Stimulated activated CD4-positive, alpha-beta T cell treated with anti-CD3 and anti-CD28 coated beads, TNF-alpha, amount 100 ng/mL, for 24 hours (primary cell): Measurements from ENCODE around the gene TBX3.

ENCODE experiments used
- DNase-seq, 3 experiments: peaks; one replicate each; pipeline ENCODE4 v3.0.0-alpha.2; 2020; ENCODE audit warnings: low read depth in 3 of 3

Gene TBX3

DNA sequence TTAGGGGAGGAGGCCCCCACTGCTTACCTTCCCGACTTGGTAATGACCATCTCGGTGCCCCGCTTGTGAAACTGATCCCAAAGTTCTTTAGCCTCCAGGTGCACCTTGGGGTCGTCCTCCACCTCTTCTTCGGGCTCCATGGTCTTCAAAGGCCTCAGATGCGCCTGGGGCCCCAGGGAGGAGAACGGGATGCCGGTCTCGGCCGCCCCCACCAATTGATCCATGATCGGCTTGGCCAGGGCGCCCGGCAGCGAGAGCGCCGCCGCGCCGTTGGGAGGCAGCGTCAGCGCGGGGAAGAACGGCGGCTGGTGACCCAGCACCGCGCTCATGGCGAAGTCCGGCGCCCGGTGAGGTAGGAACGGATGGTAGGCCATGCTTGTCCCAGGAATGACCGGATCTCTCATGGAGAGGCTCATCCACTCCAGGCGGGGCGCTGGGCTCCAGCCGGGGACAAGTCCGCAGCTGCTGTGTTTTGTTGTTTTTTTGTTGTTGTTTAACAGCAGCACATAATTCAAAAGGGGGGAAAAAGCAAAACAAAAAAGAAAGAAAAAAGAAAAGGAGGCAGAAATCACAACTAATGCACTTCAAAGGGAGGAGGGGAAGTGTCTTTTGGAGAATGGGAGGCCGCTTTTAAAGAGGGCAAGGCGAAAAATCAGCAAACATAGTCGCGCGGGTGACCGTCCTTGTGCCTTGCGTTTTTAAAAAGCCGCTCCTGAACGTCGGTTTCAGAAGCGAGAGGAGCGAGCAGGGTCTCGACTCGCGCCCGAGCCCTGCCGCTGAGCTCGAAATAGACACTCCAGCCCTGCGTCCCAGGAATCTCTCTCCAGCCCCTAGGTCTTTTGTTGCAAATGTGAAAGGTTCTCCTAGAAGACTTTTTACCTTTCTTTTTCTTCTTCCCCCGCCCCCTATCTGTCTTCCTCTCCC, 928 bp downstream of the TBX3 start:
- DNase-seq, result no peak

DNA sequence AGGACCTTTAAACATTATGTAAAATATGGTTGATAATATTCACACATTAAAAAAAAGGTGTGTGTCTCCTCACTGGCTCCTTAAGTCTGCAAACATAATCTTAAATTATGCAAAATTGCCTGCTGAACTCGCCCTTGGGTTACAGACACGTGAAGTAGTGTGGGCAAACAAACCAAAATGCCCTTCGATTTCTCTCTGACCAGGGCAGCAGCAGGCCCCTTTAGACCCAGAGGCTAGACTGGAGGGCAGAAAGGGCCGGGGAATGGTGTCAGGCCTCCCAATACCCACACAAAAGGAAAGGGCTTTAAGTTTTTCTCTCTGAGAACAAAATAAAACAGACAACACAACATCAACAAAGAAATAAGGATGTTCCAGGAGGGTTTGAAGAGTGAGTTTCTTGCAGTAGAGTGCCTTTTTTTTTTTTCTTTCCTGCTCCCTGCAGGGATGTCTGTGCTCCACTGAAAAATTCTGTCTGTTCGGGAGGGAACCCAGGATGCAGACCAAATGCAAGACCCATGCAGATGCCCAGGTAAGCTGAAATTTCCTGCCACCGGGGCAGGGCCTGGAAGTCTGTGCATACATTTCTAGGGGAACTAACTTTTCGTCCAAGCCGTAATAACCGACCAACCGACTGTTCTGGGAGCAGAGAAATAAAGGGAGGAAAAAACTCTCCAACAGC, 1.7 kb downstream of the TBX3 start:
- no peak for DNase-seq

DNA sequence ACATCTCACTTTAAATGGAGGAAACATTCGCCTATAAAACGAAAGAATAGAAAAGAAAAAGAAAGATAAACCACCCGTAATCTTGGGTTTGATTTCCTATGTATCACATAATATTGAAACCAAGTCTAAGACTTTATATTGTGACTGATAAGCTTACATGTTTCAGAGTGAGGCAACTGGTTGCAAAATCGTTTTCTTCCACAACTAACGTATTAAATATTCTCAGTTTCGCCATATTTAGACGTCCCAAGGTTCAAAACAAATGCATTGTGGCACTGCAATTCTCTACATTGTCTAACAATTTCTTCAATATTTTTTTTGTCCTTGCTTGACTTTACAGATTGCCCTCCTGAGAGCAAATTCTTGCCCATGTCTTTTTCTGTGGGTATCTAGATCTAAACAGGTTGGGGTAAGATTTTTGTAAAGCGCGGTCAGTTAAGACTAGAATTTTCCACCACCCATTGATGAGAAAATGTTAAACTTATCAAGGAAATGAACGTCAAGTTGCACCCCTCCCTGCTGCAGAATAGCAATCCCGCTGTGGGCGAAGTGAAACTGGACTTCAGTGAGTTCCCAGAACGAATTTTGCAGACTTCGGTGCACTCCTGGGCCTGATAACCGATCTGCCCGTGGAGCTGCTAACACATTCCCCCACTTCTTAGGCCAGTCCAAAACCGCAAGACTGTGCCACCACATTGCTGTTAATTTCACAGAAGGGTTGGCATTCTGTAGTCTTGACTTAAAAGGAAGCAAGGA, 2.7 kb downstream of the TBX3 start:
- no peak for DNase-seq

DNA sequence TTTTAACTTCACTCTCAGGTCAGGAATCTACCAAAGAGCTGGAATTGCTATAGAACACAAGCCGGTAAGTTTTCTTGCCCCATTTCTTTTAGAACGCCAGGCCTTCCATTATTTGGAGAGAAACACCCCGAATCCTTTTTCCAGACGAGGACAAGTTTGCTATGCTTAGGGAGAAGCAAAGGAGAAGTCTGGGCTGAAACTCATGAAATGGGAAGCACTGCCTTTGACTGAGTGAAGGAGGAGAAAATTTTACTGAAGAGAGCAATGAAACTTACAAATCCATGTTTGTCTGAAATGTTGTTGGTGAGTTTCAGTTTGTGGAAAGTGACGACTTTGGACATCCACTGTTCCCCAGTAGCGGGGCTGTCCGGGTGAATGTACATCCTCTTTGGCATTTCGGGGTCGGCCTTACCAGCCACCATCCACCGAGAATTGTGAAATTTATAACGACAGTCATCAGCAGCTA, 3.3 kb downstream of the TBX3 start:
- DNase-seq, result no peak

DNA sequence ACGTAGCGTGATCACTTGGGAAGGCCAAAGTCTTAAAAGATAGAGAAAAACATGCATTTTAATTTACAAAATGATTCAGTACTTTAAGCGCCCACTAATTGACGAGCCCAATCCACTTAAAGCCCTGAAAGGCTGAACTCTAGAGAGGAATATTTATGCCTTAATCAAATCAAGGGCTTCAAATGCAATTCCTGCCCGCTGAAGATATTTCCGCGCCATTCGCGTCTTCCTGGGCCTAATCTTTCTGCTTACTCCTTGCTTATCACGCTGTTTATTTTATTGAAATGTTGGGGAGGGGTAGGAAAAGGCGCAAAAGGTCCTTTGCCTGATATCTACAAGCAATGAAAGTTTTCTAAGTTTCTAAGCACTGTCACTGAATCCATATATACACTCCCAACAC, 4.0 kb downstream of the TBX3 start:
- no peak for DNase-seq

DNA sequence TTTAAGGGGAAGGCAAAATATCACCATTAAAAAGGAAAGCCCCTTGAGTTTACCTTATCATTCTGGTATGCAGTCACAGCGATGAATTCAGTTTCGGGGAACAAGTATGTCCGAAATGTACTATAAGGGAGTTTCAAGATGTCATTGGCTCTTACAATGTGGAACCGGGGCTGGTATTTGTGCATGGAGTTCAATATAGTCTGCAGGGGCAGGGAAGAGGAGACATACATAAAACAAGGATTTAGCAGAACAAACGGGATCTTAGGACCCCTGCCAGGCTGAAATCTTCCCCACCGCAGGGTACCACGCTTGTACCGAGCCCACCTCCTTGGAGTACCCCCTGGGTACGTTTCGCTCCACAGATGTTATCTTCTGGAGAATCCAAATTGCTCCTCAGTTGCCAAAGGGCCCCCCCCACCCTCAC, 4.5 kb downstream of the TBX3 start:
- DNase-seq, result no peak

DNA sequence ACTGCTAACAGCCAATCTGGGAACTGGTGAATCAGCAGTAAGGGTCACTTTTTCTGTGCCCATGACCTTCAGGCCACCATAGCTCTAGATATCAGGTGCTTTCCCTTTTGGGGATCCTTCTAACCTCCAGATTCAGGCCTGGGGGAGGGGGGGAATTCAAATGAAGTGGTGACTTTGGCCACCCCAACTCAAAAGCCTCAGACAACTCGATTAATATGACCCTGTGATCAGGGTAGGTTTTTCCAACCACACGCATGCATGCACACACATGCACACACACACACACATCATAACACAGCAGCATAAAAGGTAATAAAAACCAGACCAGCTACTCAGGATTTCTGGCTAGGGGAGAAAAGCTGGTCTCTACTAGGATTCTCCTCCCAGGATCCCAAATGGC, 5.3 kb downstream of the TBX3 start:
- no peak for DNase-seq

DNA sequence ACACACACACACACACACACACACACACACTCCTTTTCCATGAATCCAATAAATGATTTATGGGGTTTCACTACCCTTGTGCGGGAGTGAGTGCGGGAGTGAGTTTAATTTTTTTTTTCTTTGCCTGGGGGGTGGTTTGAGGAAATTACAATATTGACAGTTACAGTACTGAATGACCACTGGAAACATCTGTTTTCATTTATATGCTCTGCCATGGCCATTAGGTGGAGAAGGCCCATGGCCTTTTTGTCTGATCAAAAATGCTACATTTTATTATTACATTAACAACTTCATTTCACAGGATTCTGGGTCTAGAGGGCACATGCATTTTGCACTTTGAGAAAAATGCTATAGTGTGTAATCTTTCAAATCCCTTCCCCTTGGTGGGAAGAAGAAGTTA, 5.9 kb downstream of the TBX3 start:
- no peak for DNase-seq

DNA sequence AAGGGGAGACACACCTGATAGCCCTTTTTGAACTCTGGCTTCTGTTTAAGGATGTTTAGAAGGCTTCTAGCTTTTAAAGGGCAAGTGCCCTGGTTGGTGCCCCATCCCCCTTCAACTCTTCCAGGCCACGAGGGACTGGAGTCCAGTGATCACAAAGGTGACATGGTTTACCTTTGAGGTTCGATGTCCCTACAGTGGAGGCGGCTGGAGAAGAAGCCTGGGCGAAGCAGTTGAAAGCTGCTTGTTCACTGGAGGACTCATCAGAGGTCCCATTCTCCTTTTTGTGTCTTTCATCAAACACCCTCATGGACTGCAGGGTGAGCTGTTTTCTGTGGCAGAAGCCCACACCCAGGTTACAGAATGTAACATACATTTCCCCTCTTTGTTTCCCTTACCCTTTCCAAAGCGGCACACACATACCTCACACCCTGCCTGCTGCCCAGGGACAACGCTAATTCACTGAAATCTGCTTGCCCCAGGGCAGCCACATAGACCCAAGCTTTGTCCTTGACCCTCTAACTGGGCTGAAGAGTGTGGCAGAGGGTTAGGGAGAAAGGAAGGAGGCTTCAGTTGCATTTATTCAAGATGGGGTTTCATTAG, 7.7 kb downstream of the TBX3 start:
- no peak for DNase-seq

DNA sequence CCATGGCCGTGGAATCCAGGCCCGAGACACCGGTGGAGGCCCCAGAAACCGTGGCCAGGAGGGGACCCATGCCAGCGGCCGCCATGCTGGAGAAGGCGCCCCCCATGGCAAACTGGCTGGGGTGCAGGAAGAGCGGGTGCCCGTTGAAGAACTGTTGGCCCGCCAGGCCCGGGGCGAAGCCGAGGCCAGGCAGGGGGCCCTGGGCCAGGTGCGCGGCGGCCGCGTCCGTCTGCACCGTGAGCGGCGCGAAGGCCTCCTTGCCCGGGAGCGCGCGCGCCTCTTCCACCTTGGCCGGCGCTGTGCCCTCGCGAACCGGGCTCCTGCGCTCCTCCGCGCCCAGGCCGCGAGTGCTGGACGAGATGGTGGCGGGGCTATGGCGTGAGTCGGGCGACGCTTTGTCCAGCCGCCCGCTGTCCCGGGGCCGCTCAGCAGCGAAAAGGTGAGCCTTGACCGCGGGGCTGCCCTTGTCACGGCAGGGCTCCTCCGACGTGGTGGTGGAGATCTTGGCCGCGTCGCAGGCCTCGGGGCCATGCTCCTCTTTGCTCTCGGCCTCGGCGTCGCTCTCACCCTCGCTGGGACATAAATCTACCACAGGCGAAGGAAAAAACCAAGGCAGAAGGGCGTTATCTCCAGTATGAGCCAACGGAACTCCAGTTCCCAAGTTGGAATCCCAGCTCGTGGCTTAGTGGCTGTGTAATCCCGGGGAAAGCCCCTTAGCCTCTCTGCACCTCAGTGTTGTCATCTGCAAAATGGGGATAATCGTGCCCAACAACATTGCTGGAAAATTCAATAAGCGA, 9.5 kb downstream of the TBX3 start:
- DNase-seq, result no peak

DNA sequence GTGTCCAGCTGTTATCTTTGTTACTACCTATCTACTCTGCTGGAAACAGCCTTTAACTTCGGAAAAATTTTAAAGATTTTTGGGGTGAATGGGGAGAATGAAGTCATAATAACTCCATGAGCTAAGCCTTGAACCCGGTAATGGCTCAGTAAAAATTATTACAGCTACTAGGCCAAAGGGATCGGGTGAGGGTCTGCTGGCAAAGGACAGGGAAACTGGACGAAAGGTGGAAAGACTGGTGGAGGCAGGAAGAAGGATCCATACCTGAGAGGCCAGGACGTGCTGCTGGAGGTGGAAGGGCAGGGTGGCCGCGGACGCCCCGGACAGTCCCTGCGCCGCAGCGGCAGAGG, 10.1 kb downstream of the TBX3 start:
- DNase-seq, result no peak

DNA sequence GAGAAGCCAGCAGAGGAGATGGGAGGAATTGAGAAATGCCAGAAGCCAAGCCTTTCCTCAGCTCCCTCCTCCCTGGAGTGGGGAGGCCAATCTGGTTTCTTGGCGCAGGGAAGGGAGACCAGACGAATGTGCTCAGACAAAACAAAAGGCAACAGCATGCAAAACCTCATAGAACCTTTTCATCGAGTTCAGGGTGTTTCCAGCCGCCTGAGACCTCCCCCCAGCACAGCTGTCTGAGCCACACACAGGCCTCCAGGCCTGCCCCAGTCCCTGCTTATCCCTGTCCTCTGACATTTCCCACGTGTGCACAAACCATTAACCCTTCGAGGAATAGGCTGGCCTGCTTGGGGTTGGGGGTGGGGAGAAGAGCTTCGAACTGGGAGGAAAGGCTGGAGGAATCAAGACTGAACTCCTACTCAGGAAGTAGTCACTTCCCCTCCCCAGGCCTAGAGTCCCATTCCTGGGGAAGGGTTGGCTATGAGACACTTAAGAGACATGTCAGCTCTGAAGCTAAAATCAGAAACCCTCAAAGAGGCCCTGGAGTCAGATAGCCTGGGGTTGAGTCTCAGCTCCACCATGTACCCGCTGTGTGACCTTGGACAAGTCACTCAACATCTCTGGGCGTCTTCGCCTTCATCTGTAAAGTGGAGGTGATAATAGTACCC, 10.7 kb downstream of the TBX3 start:
- DNase-seq, result no peak

DNA sequence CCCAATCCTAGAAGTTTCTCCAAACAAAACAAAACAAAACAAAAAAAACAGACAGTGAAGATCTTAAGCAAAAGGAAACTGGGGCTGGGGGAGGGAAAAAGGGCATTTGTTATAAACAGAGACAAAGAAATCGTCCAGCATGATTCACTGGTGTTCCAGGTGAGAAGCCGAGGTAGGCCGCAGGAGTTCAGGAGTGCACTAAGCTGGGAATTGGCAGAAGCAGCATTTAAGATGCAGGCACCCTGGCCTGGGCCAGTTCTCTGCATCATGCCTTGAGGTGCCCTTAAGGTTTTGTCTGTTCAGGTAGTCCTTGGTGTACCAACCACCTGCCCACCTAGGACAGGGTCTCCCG, 11.2 kb downstream of the TBX3 start:
- no peak for DNase-seq

DNA sequence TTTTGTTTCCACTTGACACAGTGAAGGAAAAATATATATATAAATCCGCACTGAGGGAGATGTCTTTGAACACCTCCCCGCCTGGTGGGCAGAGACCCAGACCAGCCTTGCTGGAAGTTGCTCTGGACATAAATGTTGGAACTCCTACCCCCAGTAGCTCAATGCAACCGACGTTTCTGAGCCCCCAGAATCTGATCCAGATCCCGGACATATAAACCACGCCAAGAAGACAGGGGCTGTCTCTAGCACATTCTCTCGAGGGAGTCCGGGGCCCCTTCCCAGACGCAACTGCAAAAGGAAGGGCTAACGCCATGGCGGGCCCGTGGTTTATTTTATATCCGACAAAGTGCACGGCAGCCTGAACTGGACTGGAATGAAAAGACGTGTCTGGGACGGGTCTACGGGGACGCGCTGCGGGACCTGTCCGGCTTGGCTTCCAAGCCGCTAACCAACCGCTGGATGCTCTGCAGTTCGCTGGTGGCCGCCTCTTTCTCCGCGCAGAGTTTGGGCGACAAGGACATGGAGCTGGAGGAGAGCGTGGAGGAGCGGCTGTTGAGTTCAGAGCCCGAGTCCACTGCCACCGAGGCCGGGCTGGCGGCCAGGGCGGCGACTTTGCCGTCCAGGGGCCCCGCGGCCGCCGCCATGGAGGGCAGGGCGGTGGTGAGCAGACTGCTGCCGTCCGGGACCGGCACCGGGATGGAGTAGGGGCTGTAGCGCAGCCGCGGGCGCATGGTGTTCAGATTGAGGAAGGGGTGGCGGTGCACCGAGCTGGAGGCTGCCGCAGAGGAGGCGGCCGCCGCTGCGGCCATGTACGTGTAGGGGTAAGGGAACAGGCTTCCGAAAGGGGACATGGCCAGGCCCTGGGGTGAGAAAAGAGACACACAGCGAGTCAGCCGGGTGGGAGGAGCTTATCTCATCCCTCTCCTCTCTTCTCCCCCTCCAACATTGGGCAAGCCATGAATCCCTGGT, 12.2 kb downstream of the TBX3 start:
- DNase-seq, result no peak

DNA sequence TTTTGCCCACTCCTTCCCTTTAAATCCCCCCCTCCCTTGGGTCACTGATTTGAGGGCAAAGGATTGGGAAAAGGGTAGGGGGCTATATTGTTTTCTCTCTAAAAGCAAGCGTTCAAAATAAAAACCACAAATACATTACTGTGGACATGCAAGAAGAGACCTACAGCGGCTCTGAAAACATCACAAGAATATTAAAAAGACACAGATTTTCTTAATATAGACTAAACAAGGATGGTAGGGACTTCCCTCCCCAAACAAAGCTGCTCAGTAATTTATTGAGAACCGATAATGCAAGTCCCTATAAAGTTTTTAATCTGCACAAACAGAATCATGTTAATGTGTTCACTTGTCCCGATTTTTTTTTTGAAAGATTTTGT, 12.9 kb downstream of the TBX3 start:
- no peak for DNase-seq

DNA sequence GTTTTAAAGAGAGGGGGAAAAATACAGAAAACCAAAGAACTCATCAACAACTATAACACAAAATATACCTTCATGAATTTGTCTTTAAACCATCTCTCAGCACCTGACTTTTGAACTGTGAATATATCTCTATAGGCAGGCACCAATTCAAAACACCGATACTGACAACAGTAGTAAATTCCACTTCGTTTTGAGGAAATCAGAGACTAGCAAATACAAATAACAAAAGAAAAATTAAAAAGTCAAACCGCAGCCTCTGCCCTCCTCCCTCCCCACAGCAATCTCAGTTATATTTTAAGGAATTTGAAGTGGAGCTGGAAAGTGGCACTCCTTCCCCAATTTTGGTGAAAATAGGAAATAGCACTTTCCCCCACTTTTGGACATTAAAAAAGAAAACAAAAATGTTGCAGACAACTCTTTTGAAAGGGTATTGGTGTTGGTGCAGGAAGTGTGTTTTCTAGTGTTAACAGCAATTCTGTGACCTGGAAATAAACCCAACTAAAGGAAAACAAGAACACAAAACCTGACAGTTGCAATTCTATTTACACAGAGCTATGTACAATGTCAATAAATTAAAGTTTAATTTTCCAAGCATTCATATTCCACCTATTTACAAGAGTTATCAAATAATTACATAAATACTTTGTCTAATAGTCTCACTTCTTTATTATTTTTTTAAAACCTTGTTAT, 13.5 kb downstream of the TBX3 start:
- DNase-seq, result no peak

DNA sequence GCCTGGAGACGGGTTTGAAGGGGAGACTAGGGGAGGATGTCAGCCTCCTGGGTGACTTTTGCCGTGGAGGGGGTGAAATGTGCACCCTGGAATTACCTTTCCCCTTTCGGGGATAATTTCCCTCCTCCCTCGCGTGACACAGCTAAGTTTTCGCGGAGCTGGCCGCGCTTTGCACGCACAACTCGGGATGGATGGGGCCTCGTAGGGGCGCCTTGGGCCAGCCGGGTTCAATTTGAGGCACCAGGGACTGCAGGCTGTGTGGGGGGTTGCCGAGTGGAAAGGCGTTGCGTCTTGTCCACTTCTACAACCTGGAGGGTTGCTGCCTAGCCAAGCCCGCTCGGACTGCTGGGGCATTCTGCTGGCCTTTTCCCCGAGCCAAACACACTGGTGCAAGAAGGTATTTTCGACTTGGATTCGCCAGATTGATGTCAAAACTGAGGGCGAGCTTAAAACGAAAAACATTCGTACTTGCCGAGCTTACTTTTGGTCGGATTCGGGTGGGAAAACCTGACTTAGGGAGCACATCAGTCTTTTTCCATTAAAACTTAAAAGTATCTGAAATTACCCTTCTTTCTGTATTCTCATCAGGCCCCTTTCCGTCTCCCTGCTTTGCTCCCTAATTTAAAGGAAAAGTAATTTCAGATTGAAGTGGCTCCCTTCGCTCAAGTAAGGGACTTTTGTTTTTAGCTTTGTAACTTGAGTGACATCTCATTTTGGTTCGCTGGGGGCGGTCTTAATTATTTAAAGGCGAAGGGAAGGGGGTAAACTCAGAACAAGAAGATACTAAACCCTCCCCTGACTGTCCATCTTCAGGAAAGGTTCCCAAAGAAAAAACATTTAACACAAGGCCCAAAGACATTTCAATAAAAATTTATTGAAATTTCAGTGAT, 14.3 kb downstream of the TBX3 start:
- DNase-seq, result no peak

DNA sequence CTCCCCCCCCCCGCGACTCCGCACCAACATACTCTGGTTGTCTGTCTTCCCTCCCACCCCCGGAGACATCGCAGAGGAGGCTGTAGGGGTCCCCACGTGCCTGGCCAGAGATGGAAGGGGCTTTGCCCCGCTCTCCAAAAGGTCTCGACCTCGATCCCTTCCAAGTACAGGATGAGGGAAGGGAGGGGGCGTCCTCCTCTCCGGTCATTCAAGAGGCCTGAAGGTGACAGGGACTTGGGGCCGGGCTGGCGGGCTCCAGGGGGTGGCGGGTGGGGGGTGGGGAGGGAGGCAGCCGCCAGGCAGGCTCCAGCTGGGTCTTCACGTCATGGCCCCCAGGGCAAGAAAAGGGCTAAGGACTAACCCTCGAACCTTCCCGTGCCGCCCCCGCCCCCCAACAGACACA, 15.1 kb downstream of the TBX3 start:
- DNase-seq, result no peak
